GM21360 (cell line): ENCODE measurements around the gene ATP11A.
A peak's percentile ranks its signal among the peaks of the same experiment; 100 is the strongest.

ENCODE experiments used
- ATAC-seq: cut with Tn5 transposase; IDR thresholded peaks from one replicate; pipeline ENCODE4 v1.9.1; 2021; ENCODE audit warnings: mild to moderate bottlenecking, moderate library complexity; ENCODE audit not compliant: unreplicated experiment

The ATP11A gene

DNA sequence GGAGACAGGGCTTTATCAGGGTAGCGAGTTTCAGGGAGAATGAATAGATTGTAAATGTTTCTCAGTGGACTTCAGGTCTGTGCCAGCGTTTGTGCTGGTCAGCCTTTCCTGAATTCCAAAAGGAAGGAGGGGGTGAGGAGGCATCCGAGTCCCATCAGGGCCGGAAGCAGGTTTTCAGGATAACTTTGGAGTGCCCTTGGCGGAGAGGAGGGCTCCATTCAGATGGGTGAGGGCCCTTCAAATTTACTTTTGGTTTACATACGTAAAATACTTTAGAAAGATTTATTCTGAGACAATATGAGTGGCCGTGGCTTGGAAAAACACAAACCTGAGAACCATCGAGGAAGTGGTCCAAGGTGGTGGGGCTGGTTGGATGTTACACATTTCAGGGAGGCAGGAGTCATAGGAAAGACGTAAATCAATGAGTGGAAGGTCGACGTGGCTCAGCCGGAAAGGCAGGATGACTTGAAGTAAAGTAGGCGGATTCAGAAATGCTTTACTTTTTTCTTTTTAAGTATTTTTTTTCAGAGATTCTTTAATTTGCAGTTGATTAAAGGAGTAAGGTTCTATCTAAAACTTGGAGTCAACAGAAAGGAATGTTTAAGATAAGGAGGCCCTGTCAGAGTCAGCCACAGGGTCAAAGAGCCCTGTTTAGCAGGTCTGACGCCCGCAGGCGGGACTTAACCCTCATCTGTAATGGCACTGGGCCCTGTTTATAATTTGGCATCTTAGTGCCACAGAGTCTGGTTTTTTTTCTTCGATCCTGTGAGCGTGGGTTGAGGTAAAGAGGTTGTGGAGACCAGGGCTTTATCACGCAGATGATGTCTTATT, 32.8 kb downstream of the ATP11A start:
- ATAC-seq, result no peak

DNA sequence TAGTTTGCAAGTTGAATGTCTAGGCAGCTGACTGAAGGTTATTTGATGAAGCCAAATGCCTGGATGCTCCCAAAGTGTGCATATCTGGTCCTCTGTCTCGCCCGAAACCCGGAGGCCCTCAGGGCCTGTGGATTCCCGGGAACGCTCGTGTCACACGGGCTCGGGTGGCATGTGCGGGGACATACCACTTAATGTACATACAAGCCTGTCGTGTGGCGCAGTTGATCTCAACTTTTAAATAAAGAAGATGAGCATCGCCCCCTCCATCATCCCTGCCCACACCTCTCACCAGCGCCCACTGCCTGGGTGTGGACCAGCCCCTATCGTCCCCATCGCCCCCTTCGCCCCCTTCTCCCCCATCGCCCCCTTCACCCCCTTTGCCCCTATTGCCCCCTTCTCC, 33.9 kb downstream of the ATP11A start:
- no peak for ATAC-seq

DNA sequence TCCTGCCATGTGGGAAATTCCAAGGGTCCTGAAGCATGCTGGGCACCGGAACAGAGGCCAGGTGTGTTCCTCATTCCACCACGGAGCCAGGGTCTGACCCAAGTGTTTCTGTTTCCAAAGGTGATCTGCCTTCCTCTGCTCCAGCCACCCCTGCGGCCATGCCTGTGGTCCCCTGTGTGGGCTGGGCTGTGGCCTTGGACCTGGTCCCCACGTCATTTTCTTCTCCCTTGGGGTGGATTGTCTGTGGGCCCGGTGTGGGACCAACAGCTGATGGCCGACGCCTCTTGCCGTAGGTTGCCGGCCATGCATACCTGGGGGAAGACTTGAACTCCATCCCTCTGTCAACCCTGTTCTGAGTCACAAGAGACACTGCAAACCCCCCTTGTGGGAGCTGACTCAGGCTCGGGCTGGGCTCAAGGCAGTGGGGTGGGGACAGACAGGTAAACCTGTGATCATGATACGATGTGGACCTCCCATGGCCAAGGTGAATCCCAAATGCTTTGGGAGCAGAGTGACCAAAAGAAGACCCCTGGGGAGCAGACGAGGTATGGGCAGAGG, 35.0 kb downstream of the ATP11A start:
- no peak for ATAC-seq

DNA sequence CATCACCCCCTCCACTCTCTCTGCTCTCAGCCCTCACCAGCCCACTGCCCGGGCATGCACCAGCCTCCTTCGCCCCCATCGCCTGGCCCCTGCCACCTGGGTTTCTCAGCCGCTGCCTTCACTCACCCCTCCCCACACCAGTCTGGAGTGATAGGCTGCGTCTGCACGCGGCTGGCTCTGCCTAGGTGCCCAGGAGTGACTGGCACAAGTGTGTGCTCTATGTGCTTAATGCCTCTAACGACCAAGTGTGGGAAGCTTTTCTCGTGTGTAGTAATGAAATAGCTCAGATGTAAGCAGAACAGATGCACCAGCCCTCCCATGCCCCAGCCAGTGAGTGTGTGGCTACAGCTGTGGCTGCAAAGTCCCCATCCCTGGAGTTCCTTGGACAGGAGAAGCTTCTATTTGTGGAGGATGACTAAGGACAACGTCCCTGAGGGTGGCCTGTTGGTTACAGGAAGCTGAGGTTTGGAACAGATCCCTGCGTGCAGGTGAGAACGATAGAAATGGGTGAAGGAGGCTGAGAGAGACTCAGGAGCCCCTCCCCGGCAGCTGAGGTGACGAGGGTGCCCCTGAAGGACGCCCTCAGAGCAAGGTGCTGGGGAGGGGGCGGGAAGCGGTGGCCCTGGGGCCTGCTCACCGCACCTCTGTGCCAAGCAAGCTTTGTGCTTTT, 35.6 kb downstream of the ATP11A start:
- ATAC-seq, result peak; percentile 48

DNA sequence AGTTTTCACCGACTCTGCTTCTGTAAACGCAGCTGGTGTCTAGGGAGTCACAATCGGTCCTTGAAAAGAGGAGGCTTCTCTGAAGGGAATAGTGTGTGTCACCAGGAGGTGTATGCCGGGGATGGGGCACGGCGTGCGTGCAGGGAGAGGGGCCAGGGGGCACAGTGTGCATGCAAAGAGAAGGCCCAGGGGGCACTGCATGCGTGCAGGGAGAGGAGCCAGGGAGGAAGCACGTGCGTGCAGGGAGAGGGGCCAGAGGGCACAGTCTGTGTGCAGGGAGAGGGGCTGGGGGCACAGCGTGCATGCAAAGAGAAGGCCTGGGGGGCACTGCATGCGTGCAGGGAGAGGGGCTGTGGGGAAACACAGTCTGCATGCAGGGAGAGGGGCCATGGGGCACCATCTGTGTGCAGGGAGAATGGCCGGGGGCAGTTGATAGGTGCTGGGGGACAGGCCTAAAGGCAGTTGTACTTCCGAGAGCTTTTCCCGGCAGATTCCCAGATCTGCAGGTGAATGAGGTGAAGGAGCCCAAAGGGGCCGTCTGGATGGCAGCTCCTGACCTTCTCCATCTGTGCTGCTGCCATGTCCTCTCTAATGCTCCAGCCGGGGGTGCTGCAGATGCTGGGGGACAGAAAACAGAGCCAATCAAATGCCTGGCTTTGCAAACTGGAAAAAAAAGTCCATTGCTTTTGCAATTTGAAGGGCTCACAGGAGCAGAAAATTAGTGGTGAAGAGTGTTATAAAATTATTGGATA, 36.4 kb downstream of the ATP11A start:
- peak; percentile 28 for ATAC-seq

DNA sequence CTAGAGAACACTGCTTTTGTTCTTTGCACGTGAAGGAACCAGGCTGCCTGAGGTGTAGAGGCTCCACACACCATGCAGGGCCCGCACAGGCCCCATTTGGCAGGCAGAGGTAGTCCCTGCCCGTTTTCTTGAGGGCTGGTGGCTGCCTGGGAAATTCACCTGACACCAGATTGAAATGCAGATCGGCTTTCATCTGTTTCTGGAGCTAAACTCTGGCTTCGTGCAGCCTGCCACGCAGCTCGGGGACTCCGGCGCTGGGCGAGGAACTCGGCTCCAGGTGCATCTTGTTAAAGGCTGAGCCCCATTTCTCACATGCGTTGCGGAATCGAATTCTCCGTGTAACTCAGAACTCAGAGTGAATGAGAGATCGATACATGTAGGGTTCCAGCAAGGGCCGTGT, 37.7 kb downstream of the ATP11A start:
- no peak for ATAC-seq

DNA sequence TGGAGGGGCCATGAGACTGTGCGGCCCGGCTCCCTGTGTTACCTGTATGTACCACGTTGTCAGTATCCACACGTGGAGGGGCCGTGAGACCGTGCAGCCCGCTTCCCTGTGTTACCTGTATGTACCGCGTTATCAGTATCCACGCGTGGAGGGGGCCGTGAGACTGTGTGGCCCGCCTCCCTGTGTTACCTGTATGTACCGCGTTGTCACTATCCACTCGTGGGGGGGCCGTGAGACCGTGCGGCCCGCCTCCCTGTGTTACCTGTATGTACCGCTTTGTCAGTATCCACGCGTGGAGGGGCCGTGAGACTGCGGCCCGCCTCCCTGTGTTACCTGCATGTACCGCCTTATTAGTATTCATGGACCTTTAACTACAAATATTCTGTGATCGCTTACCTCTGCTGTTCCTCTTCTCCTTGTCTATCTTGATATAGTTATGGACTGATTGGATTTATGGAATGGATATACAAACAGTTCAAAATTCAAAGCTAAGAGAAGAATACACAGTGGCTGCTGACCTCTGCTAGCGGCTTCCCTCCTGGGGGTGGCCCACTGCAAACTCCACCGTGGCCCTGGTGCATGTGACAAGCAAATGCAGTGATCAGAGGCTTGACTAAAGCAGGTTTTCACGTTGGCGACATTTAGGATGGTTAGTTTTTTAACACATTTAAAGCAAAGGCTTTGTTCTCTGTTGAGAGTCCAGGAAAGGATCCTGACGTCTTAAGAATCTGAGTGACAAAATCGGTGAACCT, 38.7 kb downstream of the ATP11A start:
- ATAC-seq, result no peak

DNA sequence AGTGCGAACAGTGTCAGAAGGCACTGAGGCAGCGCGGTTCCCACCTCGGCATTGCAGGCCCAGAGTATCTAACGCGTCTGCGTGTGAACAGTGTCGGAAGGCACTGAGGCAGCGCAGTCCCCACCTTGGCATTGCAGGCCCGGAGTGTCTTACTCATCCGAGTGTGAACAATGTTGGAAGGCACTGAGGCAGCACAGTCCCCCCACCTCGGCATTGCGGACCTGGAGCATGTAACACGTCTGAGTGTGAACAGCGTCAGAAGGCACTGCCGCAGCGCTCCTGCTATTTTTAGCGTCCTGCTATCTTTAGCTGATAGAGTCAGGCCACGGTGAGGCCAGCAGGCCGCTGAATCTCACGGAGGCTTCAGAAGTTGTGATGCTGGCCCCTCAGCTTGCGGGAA, 39.6 kb downstream of the ATP11A start:
- no peak for ATAC-seq

DNA sequence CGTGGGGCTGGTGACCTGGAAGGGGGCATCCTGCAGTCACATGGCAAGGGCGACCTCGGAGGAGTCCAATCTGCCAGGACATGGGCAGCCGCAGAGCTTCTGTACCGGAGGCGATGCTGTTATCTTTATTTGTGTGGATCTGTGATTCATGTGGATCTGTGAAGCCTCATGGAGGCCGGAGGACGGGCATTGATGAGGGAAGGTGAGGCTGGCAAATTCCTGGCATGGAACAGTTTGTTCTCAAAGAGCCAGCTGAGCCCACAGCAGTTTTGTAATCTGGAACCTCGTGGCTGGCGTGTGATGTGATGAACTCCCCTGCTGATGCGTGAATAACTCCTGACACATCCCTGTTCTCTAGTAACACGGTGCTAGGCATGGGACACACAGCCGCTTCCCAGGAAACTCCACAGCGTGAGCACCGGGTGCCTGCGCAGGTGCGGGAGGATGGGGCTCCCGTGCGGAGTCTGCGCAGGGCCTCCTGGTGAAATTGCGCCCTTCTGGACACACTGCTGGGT, 40.4 kb downstream of the ATP11A start:
- ATAC-seq, result no peak

DNA sequence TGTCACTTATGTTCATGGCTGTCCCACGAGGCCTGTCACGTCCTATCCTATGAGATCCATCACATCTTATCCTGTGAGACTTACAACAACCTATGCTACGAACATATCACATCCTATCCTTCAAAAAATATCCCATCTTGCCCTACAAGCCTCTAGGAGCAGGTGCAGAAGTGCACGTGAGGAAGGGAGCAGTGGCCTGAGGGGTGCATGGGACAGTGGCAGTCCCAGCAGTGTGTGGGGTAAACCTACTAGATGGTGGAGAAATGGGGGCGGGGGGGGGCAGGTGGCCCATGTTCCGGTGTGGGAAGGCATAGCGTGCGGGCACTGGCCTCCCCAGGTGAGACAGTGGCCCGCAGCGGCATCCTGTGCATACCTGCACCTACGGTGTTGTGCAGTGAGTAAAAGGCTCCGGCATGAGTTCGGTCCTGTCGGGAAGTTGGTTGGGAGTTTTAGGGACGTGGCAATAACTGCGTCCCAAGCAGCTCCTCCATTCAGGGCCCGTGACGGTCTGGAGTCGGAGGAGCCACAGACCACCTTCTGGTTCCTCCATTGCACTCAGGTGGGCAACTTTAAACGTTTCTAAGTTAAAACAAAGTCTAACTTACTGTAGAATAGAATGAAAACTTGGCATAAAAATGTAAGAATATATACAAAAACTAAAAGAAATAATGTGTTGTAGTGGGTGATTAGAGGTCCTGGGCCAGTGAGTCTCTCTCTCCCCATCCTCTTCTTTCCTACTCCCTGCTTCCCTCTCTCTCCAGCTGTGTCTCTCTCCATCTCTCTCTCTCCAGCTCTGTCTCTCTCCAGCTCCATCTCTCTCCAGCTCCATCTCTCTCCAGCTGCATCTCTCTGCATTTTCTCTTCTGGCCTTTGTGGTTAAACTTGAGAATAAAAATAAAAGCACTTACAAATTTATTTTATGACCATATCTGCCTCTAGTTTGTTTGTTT, 42.1 kb downstream of the ATP11A start:
- no peak for ATAC-seq

DNA sequence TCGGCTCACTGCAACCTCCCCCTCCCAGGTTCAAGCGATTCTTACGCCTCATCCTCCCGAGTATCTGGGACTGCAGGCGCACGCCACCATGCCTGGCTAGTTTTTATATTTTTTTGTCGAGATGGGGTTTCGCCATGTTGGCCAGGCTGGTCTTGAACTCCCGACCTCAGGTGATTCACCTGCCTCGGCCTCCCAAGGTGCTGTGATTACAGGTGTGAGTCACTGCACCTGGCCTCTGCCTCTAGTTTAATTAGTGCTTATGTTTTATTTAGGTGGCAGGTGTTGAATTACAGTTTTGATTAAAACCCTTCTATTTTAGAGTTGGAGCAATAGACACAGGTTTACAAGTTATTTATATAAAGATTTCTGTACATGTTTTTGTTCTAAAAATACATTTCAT, 42.8 kb downstream of the ATP11A start:
- no peak for ATAC-seq

DNA sequence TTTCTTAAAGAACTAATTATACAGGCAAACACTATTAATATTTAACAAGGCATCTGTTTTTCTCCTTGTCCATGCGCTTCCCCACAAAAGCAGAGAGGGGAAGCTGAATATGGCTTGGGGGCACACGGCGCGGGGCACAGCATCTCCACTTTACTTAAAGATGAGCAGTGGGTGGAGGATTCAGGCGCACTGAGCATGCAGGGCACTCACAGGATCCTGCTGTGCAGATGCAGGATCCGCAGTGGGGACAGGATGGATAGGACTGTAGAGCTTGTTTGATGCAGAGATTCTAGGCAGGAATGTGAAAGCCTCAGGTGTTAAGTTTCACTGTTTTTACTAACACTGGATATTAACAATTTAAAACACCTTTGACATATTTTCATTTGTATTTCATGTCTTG, 43.3 kb downstream of the ATP11A start:
- ATAC-seq, result no peak

DNA sequence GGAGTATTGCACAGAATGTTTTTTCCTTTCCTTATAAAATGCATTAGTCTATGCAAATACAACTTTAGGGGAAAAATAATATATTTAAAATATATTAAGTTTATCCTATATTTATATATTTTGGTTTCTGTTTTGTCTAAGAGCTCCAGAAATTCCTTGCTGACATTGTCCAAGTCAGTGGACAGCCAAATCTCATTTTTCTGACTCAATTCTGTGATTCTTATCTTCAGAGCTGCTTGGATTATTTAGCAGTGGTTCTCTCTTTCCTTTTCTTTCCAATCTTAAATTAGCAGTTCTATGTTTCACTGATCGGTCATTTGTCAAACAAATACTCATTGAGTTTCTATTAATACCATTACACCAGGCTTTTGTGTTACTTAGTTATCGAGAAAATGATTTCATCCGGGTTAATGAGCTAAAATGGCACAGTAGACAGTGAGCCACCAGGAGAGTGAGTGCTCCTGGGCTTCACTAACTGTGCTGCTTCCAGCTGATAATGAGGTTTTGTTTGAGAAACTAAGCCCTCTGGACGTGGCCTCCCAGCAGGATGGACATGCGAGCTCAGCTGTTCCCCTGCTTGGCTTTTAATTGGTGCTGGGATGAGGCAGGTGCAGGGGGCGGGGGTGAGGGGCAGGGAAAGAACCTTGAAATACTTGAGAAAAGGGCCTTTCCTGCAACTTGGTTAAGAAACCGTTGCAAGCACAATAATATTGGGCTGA, 44.0 kb downstream of the ATP11A start:
- ATAC-seq, result no peak

DNA sequence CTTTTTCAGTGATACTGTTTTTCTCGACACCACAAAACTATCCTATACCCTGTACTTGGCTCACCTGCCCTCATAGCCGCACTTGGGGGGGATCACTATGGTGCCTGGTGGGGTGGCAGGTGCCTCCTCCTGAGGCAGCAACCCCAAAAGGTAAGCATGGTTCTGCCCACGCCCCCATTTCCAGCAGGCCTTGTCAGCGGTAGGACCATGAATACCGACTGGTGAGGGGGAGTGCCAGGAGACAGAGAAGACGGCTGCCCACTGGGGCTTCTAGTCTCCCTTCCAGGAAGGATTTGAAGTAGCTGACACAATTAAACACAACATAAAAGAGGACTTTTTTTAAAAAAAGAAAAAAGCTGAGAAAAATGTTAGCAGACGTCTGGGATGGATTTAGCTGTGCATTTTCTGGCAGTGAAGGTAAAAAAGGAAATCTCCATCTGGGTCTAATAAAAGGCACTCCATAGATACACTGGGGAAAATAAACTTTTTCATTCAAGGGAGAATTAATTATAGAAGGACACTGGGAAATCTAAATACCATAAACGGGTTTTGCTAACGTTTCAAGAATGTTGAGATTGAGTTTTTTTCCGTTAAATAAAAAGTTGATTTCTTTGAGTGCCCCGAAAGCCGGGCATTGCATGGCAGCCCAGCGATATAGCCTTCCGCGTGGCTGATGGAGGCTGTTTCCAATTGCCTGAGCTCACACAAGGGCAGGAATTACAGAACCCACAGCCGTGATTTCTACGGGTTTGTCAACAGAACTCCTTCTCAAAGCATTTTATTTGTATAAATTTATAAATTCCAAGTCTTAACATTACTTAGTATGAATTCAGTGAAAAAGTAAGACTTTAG, 45.1 kb downstream of the ATP11A start:
- no peak for ATAC-seq

DNA sequence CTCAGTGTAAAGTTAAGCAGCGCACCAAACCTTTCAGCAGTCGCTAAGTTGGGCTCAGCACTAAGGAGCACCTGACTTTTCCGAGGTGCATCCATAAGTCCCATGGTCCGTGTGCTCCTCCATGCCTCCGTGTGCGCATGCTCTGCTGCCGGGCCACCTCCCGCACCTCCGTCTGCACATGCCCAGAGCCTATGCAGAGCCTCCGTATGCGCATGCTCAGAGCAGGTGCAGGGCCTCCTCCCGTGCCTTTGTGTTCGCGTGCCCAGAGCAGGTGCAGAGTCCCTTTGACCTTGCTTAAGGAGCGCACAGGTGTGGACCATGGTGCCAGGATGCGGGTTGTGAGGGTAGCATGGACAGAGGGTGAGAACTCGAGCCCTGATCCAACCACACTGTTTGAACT, 46.0 kb downstream of the ATP11A start:
- no peak for ATAC-seq

DNA sequence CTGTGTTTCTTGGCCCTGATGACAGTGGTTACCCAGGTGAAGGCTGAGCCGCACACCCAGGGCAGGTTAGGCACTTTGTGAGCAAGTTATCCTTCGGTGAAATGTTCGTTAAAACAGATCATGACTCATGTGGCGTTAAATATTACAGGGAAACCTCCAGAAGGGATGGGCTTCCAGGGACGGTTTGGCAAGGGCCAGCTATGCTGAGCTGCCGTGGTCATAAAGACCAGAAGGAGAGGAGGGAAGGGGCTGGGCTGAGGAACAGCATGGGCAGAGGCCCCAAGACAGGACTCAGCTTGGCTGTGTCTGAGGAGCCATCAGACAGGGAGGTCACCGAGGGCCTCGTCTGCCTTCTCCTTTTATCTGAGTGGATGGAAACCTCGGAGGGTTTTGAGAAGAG, 47.5 kb downstream of the ATP11A start:
- ATAC-seq, result no peak

DNA sequence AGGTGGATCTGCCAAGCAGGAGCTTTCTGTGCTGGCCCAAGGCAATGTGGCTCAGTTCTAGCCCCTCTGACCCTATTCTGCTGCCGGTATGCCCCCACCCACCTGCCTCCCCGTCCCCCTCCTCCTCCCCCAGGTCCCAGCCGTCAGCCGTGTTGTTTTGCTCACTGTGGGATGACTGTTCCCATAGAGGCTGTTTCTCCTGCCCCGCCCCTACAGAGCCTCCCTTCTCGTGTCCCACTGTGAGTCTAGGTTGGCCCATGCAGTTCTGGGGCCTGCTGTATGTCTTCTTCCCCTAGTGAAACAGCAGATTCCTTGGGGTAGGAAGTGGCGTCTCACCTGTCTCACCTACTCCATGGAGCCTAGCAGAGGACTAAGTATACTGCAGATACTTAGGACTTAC, 48.8 kb downstream of the ATP11A start:
- ATAC-seq, result no peak
